ENCODE results near the gene FKBP2. TPM values are rescaled to one million over a fixed set of nuclear protein-coding genes. Genes with fewer than 3 reads are reported as not detected.

FKBP2 gene
- total and polyA plus RNA-seq, 2 of the 13 experiments (the other 11 are each of a cell fraction or from before 2014, with no cell fraction given) = 30.1 to 53.3 TPM

DNA sequence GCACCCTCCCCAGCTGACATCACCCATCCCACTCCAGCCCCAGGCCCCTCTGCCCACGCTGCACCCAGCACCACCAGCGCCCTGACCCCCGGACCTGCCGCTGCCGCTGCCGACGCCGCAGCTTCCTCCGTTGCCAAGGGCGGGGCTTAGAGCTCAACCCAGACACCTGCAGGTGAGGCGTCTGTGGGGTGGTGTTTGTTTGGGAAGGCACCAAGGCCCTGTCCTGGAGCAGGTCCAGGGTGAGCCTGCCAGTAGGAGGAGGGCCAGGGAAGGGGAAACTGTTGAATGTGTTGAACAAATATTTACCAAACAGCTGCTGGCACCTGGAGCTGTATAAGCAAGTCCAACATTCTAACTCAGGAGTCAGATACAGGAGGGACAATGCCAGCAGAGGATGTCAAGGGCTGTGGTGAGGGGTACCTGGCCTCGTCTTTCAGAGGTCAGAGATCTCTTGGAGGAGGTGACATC, 3.4 kb upstream of the FKBP2 start (continued):
- TF ChIP-seq, protein P1, sequence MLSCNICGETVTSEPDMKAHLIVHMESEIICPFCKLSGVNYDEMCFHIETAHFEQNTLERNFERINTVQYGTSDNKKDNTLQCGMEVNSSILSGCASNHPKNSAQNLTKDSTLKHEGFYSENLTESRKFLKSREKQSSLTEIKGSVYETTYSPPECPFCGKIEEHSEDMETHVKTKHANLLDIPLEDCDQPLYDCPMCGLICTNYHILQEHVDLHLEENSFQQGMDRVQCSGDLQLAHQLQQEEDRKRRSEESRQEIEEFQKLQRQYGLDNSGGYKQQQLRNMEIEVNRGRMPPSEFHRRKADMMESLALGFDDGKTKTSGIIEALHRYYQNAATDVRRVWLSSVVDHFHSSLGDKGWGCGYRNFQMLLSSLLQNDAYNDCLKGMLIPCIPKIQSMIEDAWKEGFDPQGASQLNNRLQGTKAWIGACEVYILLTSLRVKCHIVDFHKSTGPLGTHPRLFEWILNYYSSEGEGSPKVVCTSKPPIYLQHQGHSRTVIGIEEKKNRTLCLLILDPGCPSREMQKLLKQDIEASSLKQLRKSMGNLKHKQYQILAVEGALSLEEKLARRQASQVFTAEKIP (CRISPR knock-in tag; IDR thresholded peaks at IDR 0.05; ENCODE audit: borderline replicate concordance) = no peak
- peak; percentile 62; the same call in 1 of the 2 replicates for TF ChIP-seq ZNF350 (CRISPR knock-in tag; IDR thresholded peaks at IDR 0.05; ENCODE audit: borderline replicate concordance, low read depth)
- TF ChIP-seq NR2F1 (CRISPR knock-in tag; IDR thresholded peaks at IDR 0.05) = no peak
- no peak for TF ChIP-seq ZNF138 (CRISPR knock-in tag; IDR thresholded peaks at IDR 0.05; ENCODE audit: low read depth)
- TF ChIP-seq ZFYVE20 (CRISPR knock-in tag; IDR thresholded peaks at IDR 0.05; ENCODE audit: borderline replicate concordance, low read depth) = no peak
- no peak for TF ChIP-seq ZNF33B (CRISPR knock-in tag; IDR thresholded peaks at IDR 0.05)
- no peak for TF ChIP-seq ZSCAN25 (CRISPR knock-in tag; IDR thresholded peaks at IDR 0.05)
- no peak for TF ChIP-seq ZSCAN20 (CRISPR knock-in tag; IDR thresholded peaks at IDR 0.05; ENCODE audit: borderline replicate concordance)
- TF ChIP-seq ESRRA (CRISPR knock-in tag; IDR thresholded peaks at IDR 0.05; ENCODE audit: low read depth) = peak; percentile 66; the same call in 1 of the 2 replicates
- TF ChIP-seq, protein P2, sequence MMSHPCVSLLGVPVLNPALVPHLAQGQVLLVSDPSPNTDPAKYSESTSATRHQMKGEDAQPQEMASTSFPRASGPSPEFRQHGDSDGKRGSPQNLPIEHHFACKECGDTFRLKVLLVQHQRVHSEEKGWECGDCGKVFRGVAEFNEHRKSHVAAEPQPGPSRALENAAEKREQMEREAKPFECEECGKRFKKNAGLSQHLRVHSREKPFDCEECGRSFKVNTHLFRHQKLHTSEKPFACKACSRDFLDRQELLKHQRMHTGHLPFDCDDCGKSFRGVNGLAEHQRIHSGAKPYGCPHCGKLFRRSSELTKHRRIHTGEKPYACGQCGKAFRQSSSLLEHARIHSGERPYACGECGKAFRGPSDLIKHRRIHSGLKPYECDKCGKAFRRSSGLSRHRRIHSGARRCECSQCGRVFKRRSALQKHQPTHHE (CRISPR knock-in tag; IDR thresholded peaks at IDR 0.05; ENCODE audit: borderline replicate concordance) = no peak
- TF ChIP-seq, protein P3, sequence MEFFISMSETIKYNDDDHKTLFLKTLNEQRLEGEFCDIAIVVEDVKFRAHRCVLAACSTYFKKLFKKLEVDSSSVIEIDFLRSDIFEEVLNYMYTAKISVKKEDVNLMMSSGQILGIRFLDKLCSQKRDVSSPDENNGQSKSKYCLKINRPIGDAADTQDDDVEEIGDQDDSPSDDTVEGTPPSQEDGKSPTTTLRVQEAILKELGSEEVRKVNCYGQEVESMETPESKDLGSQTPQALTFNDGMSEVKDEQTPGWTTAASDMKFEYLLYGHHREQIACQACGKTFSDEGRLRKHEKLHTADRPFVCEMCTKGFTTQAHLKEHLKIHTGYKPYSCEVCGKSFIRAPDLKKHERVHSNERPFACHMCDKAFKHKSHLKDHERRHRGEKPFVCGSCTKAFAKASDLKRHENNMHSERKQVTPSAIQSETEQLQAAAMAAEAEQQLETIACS (CRISPR knock-in tag; IDR thresholded peaks at IDR 0.05) = no peak
- TF ChIP-seq ZNF674 (CRISPR knock-in tag; IDR thresholded peaks at IDR 0.05; ENCODE audit: low read depth) = no peak
- TF ChIP-seq ZSCAN21 (CRISPR knock-in tag; IDR thresholded peaks at IDR 0.05; ENCODE audit: borderline replicate concordance) = no peak
- no peak for TF ChIP-seq ZNF530 (CRISPR knock-in tag; IDR thresholded peaks at IDR 0.05; ENCODE audit: low read depth)
- TF ChIP-seq, protein P4, sequence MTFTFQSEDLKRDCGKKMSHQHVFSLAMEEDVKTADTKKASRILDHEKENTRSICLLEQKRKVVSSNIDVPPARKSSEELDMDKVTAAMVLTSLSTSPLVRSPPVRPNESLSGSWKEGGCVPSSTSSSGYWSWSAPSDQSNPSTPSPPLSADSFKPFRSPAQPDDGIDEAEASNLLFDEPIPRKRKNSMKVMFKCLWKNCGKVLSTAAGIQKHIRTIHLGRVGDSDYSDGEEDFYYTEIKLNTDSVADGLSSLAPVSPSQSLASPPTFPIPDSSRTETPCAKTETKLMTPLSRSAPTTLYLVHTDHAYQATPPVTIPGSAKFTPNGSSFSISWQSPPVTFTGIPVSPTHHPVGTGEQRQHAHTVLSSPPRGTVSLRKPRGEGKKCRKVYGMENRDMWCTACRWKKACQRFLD (CRISPR knock-in tag; IDR thresholded peaks at IDR 0.05; ENCODE audit: borderline replicate concordance) = no peak
- peak; percentile 46; the same call in 1 of the 2 replicates for TF ChIP-seq KDM2A (CRISPR knock-in tag; IDR thresholded peaks at IDR 0.05; ENCODE audit: borderline replicate concordance, low read depth)
- no peak for TF ChIP-seq CENPT (CRISPR knock-in tag; IDR thresholded peaks at IDR 0.05; ENCODE audit: low read depth)
- peak; percentile 33; the same call in 1 of the 2 replicates for TF ChIP-seq NR2C2 (CRISPR knock-in tag; IDR thresholded peaks at IDR 0.05; ENCODE audit: borderline replicate concordance)
- TF ChIP-seq ZNF766 (CRISPR knock-in tag; IDR thresholded peaks at IDR 0.05; ENCODE audit: borderline replicate concordance) = no peak; the same call in 1 of the 2 replicates
- no peak for TF ChIP-seq ZKSCAN5 (CRISPR knock-in tag; IDR thresholded peaks at IDR 0.05)
- TF ChIP-seq ZFP62 (CRISPR knock-in tag; IDR thresholded peaks at IDR 0.05) = no peak
- TF ChIP-seq ZIK1 (CRISPR knock-in tag; IDR thresholded peaks at IDR 0.05; ENCODE audit: borderline replicate concordance, low read depth) = no peak
- TF ChIP-seq PHF8 (CRISPR knock-in tag; IDR thresholded peaks at IDR 0.05) = no peak
- peak; percentile 53; the same call in 1 of the 2 replicates for TF ChIP-seq FOXO1 (CRISPR knock-in tag; IDR thresholded peaks at IDR 0.05)

All from HepG2 (cell line).